GM23248 (cell line): ENCODE data around the gene XG.

ENCODE experiments used
- EZH2 ChIP-seq: fragments of 200-600 bp; sonication (generic); IDR thresholded peaks from 2 replicates; pipeline ENCODE4 v1.6.1; 2018; ENCODE audit warnings: antibody characterized with exemption, mild to moderate bottlenecking; ENCODE audit not compliant: insufficient read depth, poor library complexity, severe bottlenecking
- EZH2phosphoT487 ChIP-seq: fragments of 200-600 bp; sonication (generic); IDR thresholded peaks from 2 replicates; pipeline ENCODE4 v1.6.1; 2018; ENCODE audit warnings: antibody characterized with exemption, moderate library complexity, mild to moderate bottlenecking, low read depth; ENCODE audit not compliant: insufficient read depth

DNA sequence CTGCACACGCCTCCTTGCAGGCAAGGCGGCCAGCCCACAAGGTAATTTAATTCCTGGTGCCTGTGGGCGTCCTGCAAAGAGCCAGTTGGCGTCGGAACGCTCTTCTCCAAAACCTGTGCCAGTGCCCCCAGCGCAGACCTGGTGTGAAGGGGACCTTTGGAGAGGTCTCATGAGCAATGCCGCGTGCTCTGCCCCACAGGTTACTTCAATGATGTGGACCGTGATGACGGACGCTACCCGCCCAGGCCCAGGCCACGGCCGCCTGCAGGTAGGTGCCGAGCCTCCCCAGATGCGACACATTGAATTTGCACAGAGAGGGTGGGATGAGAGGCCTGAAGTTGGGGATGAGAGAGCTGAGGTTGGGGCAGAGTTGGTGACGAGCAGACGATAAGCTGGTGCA, 42.5 kb downstream of the XG start:
- TF ChIP-seq EZH2 (no peak), EZH2phosphoT487 (no peak)
